Cardiac muscle cell (in vitro differentiated cells and primary cell): Measurements from ENCODE around the gene TMEM88. TPM values are rescaled to one million over a fixed set of nuclear protein-coding genes. Genes with fewer than 3 reads are reported as not detected.

Source experiments
- DNase-seq, 2 donors: peaks; one replicate each; pipeline versions ENCODE4 v3.0.0 to v3.0.0-alpha.2; 2010 to 2017; ENCODE audit warnings: low read depth in 1 of 2, low spot score in 1 of 2
- H3K27ac ChIP-seq: fragments of 200-600 bp; sonication (generic); 2 replicates; pipeline ENCODE4 v1.5.1; 2016
- H3K27me3 ChIP-seq: fragments of 200-600 bp; sonication (generic); 2 replicates; pipeline ENCODE4 v1.6.0; 2016; ENCODE audit warnings: control low read depth
- H3K36me3 ChIP-seq: fragments of 200-600 bp; sonication (generic); 2 replicates; pipeline ENCODE4 v1.5.1; 2016; ENCODE audit warnings: control low read depth
- H3K4me1 ChIP-seq: fragments of 200-600 bp; sonication (generic); 2 replicates; pipeline ENCODE4 v1.8.1; 2017; ENCODE audit warnings: low read depth, mild to moderate bottlenecking, mixed run types
- H3K4me3 ChIP-seq: fragments of 200-600 bp; sonication (generic); 2 replicates; pipeline ENCODE4 v1.5.1; 2016; ENCODE audit warnings: mild to moderate bottlenecking
- H3K9me3 ChIP-seq: fragments of 200-600 bp; sonication (generic); 2 replicates; pipeline ENCODE4 v1.5.1; 2017; ENCODE audit warnings: low read depth, mild to moderate bottlenecking, control low read depth
- polyA plus RNA-seq: library from polyadenylated mRNA; unstranded; fragments of >200 nt; fragmentation: Nextera tagmentation; extraction: Ambion mirVana; gene quantifications from 2 replicates; pipeline ENCODE4 v1.2.1, GENCODE V29; 2016
- total RNA-seq: library from RNA; depleted of rRNA; stranded (reverse); fragments of >200 nt; gene quantifications from 2 replicates; pipeline ENCODE4 v1.2.3, GENCODE V29; 2016
- TF ChIP-seq, protein P1 (sequence below): IDR thresholded peaks from 2 replicates; pipeline ENCODE4 v1.5.1; 2012; ENCODE audit warnings: low read depth, mild to moderate bottlenecking, low read length

Gene TMEM88
- total and polyA plus RNA-seq, 2 experiments from 2014 or later: 27.4 to 66.1 TPM

- Histone ChIP-seq H3K27me3 (no peaks in the 10 kb centered on the region), H3K36me3 (peaks cover 25% of the 10 kb centered on the region), H3K4me1 (peaks cover 27% of the 10 kb centered on the region), H3K4me3 (no peak overlapping the region), H3K9me3 (no peaks in the 10 kb centered on the region), H3K27ac (peak overlapping the region; percentile 18)
- TF ChIP-seq, protein P1, sequence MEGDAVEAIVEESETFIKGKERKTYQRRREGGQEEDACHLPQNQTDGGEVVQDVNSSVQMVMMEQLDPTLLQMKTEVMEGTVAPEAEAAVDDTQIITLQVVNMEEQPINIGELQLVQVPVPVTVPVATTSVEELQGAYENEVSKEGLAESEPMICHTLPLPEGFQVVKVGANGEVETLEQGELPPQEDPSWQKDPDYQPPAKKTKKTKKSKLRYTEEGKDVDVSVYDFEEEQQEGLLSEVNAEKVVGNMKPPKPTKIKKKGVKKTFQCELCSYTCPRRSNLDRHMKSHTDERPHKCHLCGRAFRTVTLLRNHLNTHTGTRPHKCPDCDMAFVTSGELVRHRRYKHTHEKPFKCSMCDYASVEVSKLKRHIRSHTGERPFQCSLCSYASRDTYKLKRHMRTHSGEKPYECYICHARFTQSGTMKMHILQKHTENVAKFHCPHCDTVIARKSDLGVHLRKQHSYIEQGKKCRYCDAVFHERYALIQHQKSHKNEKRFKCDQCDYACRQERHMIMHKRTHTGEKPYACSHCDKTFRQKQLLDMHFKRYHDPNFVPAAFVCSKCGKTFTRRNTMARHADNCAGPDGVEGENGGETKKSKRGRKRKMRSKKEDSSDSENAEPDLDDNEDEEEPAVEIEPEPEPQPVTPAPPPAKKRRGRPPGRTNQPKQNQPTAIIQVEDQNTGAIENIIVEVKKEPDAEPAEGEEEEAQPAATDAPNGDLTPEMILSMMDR: no peak
- DNase-seq: no peak
Observed at GRCh38 chr17:7854078-7854777, 638 bp upstream of the TMEM88 start.

DNA sequence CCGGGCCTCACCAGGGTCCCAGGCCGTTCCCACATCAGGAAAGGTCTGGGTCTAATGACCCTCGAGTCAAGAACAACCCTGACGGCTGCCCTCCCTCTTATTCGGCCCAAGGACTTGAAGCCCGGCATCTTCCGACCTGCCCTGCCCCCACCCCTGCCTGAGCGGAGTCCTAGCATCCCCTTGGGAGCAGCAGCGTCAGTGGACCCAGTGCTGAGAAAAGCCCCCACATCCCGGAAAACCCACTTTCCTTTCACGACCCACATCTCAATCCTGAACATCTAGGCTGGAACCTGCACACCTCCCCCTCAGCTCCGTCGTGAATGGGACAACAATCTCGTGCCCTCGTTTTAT lies 769 bp downstream of the TMEM88 start:
- no peaks in the 10 kb centered on the region for H3K27me3 ChIP-seq
- peak overlapping the region; percentile 18 for H3K27ac ChIP-seq
- H3K4me1 ChIP-seq: peaks cover 27% of the 10 kb centered on the region
- no peak for DNase-seq
- TF ChIP-seq, protein P1: no peak
- peaks cover 10% of the 10 kb centered on the region for H3K36me3 ChIP-seq
- H3K9me3 ChIP-seq: no peaks in the 10 kb centered on the region
- peak overlapping the region; percentile 58 for H3K4me3 ChIP-seq

DNA sequence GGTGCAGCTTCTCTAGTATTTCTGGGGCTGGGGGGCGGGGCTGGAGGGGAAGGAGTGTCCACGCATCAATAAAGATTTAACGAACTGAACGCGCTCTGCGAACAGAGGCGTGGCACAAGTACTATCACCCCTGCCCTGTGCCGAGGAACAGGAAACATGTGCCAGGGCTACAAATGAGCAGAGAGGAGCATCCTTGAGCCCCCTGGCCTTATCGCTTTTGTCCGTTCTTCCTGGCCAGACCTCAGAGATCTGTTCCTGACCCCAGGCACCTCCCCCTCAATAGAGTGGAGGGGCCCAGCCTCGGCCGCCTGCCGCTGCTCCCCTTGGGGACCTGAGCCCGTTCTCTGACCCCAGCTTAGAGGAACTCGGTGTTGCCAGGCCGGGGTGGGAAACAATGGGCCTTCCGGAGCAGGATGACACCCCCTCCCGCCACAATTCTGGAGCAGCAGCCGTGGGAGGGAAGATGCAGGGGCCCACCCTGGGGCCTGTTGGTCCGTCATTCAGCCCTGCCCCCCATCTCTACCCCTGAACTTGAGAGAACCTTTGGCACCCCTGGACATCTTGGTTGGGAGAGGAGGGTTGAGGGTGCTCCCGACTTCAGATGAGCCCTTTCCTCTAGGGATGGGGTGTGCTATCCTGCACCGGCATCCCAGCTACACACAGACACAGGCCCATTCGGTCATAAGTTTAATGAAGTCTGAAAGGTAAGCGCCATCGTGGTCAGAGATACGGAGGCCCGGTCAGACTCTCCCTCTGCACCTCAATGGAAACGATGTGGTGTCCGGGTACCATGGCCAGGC lies 1.3 kb downstream of the TMEM88 start:
- TF ChIP-seq, protein P1: no peak
- H3K27me3 ChIP-seq: no peaks in the 10 kb centered on the region
- peaks cover 7% of the 10 kb centered on the region for H3K36me3 ChIP-seq
- peak in 1 of 2 donors; percentile 77 for DNase-seq
- peak overlapping the region; percentile 87 for H3K27ac ChIP-seq
- peak overlapping the region; percentile 58 for H3K4me3 ChIP-seq
- no peaks in the 10 kb centered on the region for H3K9me3 ChIP-seq
- peaks cover 27% of the 10 kb centered on the region for H3K4me1 ChIP-seq

GRCh38 chr17:7856811-7857712 lies 2.2 kb downstream of the TMEM88 start, which contains the start of gene NAA38:
TSS of gene NAA38 (minus strand) at chr17:7857559. CDS start at chr17:7857463, 96 bp downstream.
- Histone ChIP-seq H3K9me3 (no peaks in the 10 kb centered on the region), H3K4me1 (peaks cover 27% of the 10 kb centered on the region), H3K27me3 (no peaks in the 10 kb centered on the region), H3K36me3 (peaks cover 5% of the 10 kb centered on the region), H3K27ac (peak within 1 kb of the TSS; percentile 87), H3K4me3 (peak within 1 kb of the TSS; percentile 58)
- TF ChIP-seq, protein P1: peak; percentile 37
- peak; percentile 99 for DNase-seq
